Endodermal cell (in vitro differentiated cells): ENCODE data around the gene DISP3. TPM values are rescaled to one million over a fixed set of nuclear protein-coding genes. Genes with fewer than 3 reads are reported as not detected.

ENCODE experiments used
- DNase-seq: peaks from one replicate; pipeline ENCODE4 v3.0.0-alpha.2; 2017
- H3K27ac ChIP-seq: 2 replicates; pipeline ENCODE4 v1.5.1; 2013; ENCODE audit warnings: mild to moderate bottlenecking, low read depth, low read length, moderate library complexity
- H3K27me3 ChIP-seq: 2 replicates; pipeline ENCODE4 v1.6.1; 2013; ENCODE audit warnings: mild to moderate bottlenecking, low read length, moderate library complexity; ENCODE audit not compliant: insufficient read depth, control insufficient read depth, poor library complexity, severe bottlenecking
- H3K36me3 ChIP-seq: 2 replicates; pipeline ENCODE4 v1.7.0; 2013; ENCODE audit warnings: mild to moderate bottlenecking, low read length, moderate library complexity; ENCODE audit not compliant: control insufficient read depth, insufficient read depth
- H3K4me1 ChIP-seq: one replicate; pipeline ENCODE4 v1.7.0; 2013; ENCODE audit warnings: low read length; ENCODE audit not compliant: control insufficient read depth, insufficient read depth
- H3K4me3 ChIP-seq: 2 replicates; pipeline ENCODE4 v1.5.1; 2013; ENCODE audit warnings: mild to moderate bottlenecking, low read length, moderate library complexity
- H3K9ac ChIP-seq: 2 replicates; pipeline ENCODE4 v1.6.1; 2013; ENCODE audit warnings: mild to moderate bottlenecking, low read length, moderate library complexity; ENCODE audit not compliant: poor library complexity, severe bottlenecking; ENCODE audit errors: extremely low read depth
- H3K9me3 ChIP-seq: 2 replicates; pipeline ENCODE4 v1.6.1; 2013; ENCODE audit warnings: mild to moderate bottlenecking, low read length, moderate library complexity; ENCODE audit not compliant: control insufficient read depth
- H3K27ac Mint-ChIP-seq: 2 replicates; pipeline ENCODE4 v1.8.0; 2020; ENCODE audit warnings: mixed read lengths
- H3K27me3 Mint-ChIP-seq: 2 replicates; pipeline ENCODE4 v1.8.0; 2021; ENCODE audit warnings: mild to moderate bottlenecking, mixed read lengths; ENCODE audit not compliant: insufficient read depth
- H3K36me3 Mint-ChIP-seq: 2 replicates; pipeline ENCODE4 v1.8.0; 2020; ENCODE audit warnings: low read depth, mixed read lengths
- H3K4me1 Mint-ChIP-seq: 2 replicates; pipeline ENCODE4 v1.8.0; 2020; ENCODE audit warnings: mixed read lengths
- H3K4me3 Mint-ChIP-seq: 2 replicates; pipeline ENCODE4 v1.8.0; 2020; ENCODE audit warnings: mild to moderate bottlenecking, moderate library complexity, mixed read lengths
- H3K9me3 Mint-ChIP-seq: 2 replicates; pipeline ENCODE4 v1.8.0; 2020; ENCODE audit warnings: mild to moderate bottlenecking, mixed read lengths
- CTCF ChIP-seq: fragments of 200-600 bp; sonication (generic); conservative IDR thresholded peaks from 2 replicates; pipeline ENCODE4 v1.5.0; 2021; ENCODE audit warnings: antibody characterized with exemption, mild to moderate bottlenecking
- WGBS, 2 experiments: methylation state at CpG; one replicate each; pipeline versions ENCODE4 v1.1.5 to v1.1.7; 2013; ENCODE audit warnings: missing lambda C conversion rate in 2 of 2, mixed read lengths in 1 of 2; ENCODE audit not compliant: insufficient coverage in 1 of 2, insufficient read length in 1 of 2; 5-methylcytosine and 5-hydroxymethylcytosine counted together
- total RNA-seq, 2 donors: library from RNA; stranded (reverse); fragmentation: NEBNext Ultra II Directional in 1 of 2; extraction: Animal tissue kit (Norgen Biotek cat#: 25700) in 1 of 2; gene quantifications; 2 replicates in 1 of 2; 3 replicates in 1 of 2; pipeline ENCODE4 v1.2.1, GENCODE V29; 2021

The DISP3 gene
- total RNA-seq, 2 donors from 2014 or later: 9.6 to 11.6 TPM

GRCh38 chr1:11507309-11507708 lies 28.4 kb downstream of the DISP3 start:
- H3K4me1 Mint-ChIP-seq: no peaks in the 10 kb centered on the region
- Histone ChIP-seq H3K27ac (no peak overlapping the region), H3K27me3 (no peaks in the 10 kb centered on the region), H3K9me3 (peaks cover 47% of the 10 kb centered on the region), H3K36me3 (no peaks in the 10 kb centered on the region), H3K4me3 (no peak overlapping the region), H3K4me1 (no peaks in the 10 kb centered on the region), H3K9ac (no peak overlapping the region)
- H3K9me3 Mint-ChIP-seq: peaks cover 73% of the 10 kb centered on the region
- peaks cover 83% of the 10 kb centered on the region for H3K36me3 Mint-ChIP-seq
- WGBS, 2 experiments: 86 to 92% methylated on average over 2 of the region's 2 CpGs
- no peak for DNase-seq
- no peak overlapping the region for H3K4me3 Mint-ChIP-seq
- H3K27ac Mint-ChIP-seq: no peak overlapping the region
- no peak for TF ChIP-seq CTCF
- peaks cover 2% of the 10 kb centered on the region for H3K27me3 Mint-ChIP-seq

GRCh38 chr1:11513681-11514080 lies 34.7 kb downstream of the DISP3 start:
- Mint-ChIP-seq H3K4me1 (no peaks in the 10 kb centered on the region), H3K4me3 (no peak overlapping the region), H3K27me3 (no peaks in the 10 kb centered on the region), H3K27ac (no peak overlapping the region), H3K9me3 (peaks cover 34% of the 10 kb centered on the region), H3K36me3 (peaks cover 50% of the 10 kb centered on the region)
- TF ChIP-seq CTCF: no peak
- no peak for DNase-seq
- Histone ChIP-seq H3K27ac (no peak overlapping the region), H3K4me3 (no peak overlapping the region), H3K9ac (no peak overlapping the region), H3K27me3 (no peaks in the 10 kb centered on the region), H3K36me3 (no peaks in the 10 kb centered on the region), H3K9me3 (no peaks in the 10 kb centered on the region), H3K4me1 (no peaks in the 10 kb centered on the region)
- WGBS, 2 experiments: 92 to 100% methylated on average over 1 of the region's 1 CpG

GRCh38 chr1:11514366-11514765 lies 35.4 kb downstream of the DISP3 start:
- no peaks in the 10 kb centered on the region for H3K4me1 Mint-ChIP-seq
- Histone ChIP-seq H3K36me3 (no peaks in the 10 kb centered on the region), H3K4me1 (no peaks in the 10 kb centered on the region), H3K4me3 (no peak overlapping the region), H3K9me3 (no peaks in the 10 kb centered on the region), H3K27ac (no peak overlapping the region), H3K27me3 (no peaks in the 10 kb centered on the region), H3K9ac (no peak overlapping the region)
- peaks cover 44% of the 10 kb centered on the region for H3K36me3 Mint-ChIP-seq
- no peak for DNase-seq
- H3K4me3 Mint-ChIP-seq: no peak overlapping the region
- no peaks in the 10 kb centered on the region for H3K27me3 Mint-ChIP-seq
- H3K27ac Mint-ChIP-seq: no peak overlapping the region
- peaks cover 28% of the 10 kb centered on the region for H3K9me3 Mint-ChIP-seq
- WGBS, 2 experiments: 87 to 95% methylated on average over 3 to 4 of the region's 4 CpGs
- TF ChIP-seq CTCF: no peak
